HG03095 (cell line): Measurements from ENCODE around the gene STX18.
A peak's percentile ranks its signal among the peaks of the same experiment; 100 is the strongest.
"Not testable (repeated sequence)": the region's sequence is repeated elsewhere in the genome, so short reads cannot be mapped to it uniquely, and the experiment has no call there.

Experiments
- ATAC-seq: cut with Tn5 transposase; IDR thresholded peaks from one replicate; pipeline ENCODE4 v1.9.1; 2021; ENCODE audit warnings: moderate library complexity; ENCODE audit not compliant: unreplicated experiment

The STX18 gene

DNA sequence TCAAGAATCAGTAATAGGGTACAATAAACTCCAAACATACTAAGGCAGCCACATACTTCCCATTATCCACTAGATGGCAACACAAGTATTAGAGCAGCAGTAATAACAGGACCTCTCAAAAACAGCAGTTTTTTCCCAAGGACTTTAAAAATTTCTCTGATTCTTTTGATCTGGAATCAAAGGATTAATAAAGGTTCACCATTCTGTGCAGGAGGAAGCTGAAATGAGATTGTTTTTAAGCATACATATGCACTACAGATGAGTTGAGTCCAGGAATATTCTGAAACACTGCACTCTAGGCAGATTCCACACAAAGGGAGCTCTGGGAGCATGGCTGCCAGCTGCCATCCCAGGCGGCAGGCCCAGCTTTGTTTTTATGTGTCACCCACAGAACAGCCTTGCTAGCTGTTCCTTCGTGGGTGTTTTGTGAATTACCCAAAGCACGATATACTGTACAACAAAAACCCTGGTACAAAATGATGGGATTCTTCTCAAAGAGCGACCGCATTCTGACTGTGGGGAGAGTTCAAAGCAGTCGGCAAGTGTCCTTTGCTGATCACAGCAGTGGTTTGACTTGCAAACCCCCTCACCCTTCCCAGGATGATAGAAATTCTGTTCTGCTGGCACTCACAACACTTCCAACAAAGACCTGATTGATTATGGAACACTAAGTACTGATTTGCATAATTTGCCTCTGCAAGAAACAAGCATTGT is 61.0 kb downstream of the STX18 start:
- no peak for ATAC-seq

DNA sequence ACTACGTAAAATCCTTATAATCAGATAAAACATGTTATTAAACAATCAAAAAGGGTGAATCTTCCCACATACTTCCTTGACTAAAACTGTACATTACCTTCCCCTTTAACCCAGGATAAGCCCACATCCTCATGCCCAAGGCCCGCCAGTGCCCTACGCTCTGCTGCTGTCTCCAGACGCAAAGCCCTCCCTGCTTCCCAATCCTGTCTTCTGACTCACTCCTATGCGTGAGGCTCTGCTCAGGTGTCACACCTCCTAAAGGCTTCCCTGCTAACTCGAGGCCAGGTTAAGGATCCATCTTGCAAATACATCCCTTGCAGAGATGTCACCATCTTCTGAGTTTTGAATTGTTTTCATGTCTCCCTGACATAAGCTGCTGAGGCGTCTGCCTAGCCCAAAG is 61.6 kb downstream of the STX18 start:
- ATAC-seq, result no peak

DNA sequence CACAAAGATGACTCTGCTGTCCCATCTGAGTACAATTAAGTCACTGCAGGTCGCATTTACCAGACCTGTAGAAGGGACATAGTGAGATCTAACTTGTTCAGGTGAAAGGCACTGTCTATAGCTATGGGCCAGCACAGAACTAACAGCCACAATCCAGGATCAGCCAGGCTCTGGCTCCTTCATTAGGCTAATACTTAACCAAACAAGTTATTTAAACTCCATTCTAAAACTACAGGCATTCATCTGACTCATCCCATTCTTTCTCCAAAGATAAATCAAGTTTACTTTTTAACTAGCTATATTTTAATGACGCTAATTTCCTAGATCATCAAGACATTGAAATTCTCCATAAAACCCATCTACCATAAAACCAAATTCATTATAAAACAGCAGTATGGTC is 62.5 kb downstream of the STX18 start:
- no peak for ATAC-seq

DNA sequence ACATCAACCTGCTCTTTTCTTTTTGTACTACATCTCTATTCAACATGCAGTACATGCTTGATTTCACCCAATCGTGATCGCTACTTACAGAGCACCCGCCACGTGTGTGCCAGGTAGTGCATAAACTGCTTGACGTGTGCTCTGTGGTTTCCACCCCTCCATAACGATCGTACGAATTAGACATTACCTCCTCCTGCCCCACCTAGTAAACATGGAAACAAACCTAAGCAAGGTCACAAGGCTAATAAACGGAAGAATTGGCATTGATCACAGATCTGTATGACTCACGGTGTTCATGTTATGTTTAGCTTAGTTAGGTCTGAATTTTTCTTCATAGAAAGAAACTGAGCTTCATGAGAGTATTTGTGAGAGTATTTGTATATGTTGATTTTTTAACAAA is 64.1 kb downstream of the STX18 start:
- no peak for ATAC-seq

DNA sequence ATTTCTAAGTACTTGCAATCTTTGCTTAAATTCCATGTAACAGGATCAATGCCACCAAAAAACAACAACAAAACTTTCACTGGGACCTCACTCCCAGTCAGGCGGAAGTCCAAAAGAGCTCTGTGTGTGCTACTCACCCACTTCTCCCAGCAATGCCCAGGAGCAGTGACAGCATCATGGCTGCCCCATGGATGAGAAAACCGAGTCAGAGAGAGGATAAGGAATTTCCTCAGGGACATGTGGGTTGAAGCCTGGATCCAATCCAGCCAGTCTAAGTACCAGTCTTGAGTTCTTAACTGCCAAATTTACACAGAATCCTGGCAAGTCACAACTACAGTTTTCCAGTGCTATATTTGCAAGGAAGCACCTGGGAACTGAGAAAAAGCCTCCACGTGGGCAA is 64.5 kb downstream of the STX18 start:
- no peak for ATAC-seq

DNA sequence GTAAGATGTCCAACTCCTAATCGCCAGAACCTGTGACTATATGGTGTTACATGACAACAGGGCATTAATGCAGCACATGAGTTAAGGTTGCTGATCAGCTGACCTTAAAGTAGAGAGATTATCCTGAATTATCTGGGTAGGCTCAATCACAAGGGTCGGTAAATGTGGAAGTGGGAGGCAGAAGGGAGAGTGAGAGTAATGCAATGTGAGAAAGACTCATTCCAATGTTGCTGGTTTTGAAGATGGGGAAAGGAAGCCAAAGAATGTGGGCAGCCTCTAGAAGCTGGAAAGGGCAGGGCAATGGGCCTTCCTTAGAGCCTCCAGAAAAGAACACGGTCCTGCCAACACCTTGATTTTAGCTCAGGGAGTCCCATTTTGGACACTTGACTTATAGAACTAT is 67.4 kb downstream of the STX18 start:
- ATAC-seq, result no peak

DNA sequence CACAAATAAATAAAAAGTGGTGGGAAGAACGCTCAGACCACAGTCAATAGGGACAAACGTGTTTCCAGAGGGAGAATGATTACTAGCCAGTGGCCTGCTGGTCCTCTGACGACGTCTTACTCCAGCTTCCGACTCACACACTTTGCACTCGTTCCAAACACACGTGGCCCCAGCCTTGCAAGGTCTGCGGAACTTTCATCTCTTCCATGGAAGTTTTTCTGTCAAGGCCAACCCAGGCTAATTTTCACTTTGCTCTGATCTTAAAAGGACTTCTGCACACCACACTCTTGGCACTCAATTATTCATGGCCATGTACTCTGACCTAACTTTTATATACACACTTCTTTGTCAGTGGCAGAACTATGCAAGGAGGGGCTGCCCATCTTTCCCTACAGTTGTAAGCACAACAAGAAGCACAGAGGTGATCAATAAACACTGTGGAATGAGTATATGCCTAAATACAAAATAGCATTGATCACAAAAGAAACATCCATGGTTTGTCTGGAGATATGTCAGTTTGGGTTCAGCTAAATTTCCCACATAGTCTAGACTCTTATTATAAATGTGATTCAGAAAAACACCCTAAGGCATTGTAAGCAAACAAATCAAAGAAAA is 69.4 kb downstream of the STX18 start:
- no peak for ATAC-seq

DNA sequence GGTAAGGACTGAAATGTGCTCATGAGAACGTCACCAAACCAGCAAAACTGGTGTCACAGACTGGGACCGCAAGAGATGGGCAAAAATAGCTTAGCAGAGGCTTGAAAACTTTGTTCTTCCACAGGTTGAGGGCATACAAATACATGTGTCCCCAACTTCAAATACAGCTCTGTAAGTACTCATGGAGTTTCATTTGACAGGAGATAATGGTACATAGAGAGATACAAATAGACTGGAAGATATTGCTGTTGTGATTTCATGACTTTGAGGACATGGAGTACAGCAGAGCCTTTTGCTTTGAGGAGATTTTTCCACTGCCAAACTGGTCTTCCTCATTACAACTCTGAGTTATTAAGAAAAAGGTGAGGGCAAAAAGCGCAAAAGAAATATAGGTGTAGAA is 70.7 kb downstream of the STX18 start:
- no peak for ATAC-seq

DNA sequence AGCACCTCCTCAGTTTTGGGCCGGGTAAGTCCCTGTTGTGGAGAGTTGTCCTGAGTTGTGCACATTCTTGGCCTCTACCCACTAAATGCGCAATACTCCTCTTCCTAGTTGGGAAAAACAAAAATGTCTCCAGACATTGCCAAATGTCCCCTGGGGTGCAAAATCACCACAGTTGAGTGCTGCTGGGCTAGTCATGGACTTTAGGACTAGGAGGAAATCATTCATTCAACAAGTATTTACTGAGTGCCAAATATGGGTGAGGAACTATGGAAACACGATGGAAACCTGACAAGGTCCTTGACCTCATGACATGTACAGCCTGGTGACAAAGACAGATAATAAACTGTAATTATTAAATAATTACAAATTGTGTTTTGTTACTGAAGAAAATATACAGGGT is 71.6 kb downstream of the STX18 start:
- no peak for ATAC-seq

DNA sequence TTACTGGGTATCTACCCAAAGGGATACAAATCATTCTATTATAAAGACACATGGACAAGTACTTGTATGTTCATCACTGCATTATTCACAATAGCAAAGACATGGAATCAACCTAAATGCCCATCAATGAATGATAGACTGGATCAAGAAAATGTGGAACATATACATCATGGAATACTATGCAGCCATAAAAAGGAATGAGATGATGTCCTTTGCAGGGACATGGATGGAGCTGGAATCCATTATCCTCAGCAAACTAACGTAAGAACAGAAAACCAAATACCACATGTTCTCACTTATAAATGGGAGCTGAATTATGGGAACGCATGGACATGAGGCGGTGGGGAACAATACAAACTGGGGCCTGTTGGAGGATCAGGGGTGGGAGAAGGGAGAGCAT is 76.6 kb downstream of the STX18 start:
- not testable (repeated sequence) for ATAC-seq

DNA sequence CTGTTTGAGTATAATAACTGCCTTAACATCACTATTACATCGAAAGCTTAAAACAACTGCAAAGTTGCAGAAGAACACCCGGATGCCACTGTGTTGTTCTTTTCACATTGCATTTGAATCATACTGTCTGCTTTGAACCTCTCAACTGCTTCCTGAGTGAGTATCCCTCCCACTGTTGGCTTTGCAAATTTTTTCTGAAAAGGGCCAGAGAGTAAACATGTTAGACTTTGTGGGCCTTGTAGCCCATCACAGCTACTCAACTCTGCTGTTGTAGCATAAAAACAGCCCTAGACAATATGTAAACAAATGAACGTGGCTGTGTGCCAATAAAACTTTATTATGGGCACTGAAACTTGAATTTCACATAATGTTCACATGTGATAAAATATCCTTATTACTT is 78.9 kb downstream of the STX18 start:
- ATAC-seq, result no peak

DNA sequence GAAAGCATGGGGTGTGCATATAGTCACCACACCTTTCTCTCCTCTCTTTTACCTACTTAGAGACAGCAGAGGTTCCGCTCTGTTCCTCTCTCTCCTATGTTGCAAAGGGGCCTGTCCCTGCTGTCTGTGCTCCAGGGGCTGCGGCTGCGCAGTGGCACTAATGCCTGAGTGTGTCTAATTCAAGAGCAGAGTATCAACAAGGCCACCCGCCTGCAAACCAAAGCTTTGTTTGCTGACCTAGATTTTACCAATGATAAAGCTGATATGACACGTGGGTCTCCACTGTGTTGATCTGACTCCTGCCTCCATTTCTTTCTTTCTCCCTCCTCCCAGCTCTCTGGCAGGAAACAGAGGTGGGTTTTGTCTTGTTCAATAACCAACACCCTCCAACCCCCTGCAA is 80.0 kb downstream of the STX18 start:
- no peak for ATAC-seq

DNA sequence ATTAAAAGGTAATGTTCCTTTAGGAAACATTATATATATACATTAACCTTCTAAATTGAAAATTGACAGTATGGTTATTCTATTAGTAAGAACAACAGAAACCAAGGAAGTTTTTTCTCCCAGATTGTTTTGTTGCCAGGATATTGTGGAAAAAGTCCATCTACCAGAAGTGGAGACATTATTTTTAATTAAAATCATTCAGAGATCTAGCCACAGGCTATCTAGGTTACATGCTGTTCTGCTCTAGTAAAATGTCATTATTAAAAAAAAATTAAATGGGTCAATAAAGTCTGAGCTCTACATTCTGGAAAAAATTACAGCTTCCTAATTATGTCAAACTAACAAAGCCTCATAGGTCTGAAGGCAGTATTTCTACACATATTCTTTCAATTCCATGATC is 80.7 kb downstream of the STX18 start:
- ATAC-seq, result no peak

DNA sequence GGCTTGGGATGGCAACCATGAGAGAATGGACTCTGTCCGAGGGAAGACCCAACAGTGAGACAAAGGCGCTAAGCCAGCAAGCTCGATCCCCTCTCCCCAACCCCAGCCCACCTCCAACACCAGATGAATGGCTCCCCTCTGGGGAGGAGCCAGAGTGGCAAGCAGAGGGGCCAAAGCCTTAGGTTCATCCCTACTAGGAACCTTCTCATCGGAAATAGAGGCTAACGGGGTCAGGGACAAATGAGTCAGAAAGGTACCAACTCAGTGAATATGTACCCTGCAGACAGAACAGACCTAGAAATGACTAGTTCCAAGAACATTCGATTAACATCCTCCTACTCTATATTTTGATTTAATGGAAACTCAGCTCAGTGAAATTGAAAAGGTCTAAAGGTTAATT is 81.1 kb downstream of the STX18 start:
- ATAC-seq, result no peak

DNA sequence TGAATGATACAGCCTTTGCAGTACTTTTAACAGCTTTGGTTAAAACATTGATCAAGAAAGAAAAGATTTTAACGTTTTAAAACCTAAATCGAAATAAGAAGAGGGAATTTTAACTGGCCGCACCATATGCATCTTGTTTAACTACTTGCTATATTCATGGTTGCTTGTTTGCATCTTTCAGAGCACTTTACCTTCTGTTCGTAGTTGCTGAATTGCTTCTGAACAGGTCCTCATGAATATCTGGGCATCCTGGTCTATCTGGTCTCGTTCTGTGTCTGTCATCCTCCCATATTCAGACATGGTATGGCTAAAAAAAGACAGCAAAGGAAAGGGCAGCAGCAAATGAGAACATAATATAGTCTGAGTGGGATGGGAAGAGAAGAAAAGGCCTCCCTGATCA is 82.7 kb downstream of the STX18 start:
- ATAC-seq, result no peak

DNA sequence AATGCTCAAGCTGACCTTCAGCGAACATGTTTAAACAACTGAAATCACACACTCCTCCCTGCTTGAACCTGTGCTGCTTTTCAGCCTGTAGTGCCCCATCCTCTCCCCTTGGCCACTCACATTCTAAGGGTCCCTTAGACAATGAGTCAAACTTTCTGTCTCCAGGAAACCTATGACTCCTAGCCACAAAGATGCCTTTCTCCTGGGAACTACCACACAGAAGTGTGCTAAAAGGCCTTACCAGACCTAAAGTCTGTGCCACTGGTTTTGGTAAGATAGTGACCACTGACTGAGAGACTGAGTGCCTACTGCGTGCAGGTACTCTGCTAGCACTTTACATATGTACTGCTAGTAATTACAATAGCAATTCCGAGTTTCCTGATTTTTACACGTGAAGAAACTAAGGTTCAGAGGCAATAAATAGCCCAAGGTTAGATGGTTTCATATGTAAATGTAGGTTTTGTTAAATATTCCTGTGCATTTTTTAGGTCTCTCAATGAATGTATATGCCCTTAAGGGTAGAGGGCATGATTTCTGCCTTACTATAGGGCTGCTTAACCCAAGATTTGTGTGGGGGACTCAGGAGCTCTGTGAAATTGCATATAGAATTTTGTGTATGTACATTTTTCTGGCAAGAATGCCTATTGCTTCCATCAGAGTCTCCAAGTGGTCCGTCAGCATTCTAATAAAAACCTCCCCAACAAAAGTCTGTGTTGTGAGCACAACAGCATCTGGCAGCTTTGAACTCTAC is 83.9 kb downstream of the STX18 start:
- ATAC-seq, result no peak

DNA sequence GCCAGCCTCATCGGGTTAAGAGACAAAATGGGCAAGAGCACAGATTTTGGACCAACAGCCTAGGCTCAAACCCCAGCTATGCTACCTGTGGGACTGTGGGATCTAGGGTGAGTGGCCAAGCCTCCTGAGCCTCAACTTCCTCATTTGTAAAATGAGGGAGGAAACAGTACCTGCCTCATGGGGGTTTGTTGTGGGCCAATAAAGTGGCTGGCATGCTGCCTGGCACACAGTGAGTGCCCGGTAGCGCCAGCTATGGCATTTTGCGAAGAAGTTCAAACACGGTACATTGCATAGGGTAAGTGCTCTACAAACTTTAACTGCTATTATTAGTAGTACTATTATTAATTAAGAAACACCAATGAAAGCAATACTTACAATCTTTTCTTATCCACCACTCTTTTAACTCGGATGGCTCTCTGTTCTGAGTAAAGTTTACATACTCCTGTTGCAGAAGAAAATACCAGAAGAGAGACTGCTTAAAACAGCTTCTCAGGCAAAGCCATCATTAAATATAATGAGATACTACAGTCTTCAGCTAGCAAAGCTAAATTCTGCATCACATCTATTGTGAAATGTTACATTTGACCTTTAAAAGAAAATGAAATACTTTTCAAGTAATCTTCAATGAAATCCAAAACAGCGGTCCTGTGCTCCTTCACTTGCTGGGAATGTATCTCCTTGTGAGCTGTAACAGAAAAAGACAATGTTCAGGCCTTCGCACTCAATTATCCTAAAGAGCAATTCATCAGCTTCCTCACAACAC is 84.9 kb downstream of the STX18 start:
- no peak for ATAC-seq

DNA sequence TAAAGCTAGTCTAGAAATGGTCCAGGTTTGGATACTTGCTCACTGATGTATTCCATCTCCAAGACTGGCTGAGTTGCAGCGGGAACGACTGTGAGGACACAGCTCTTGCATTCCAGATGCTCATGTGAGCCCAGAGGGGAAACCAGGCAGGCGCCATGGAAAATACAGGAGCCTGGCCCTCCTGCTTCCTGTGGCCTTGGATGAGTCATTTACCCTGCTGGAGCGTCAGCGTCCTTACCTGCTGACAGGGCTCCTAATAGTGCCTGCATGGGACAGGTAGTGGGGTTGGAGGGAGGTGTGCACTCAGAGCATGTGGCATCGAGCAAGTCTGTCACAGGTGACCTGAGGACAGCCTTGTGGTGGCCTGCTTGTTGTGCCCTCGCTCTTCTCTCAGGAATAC is 85.5 kb downstream of the STX18 start:
- ATAC-seq, result no peak

DNA sequence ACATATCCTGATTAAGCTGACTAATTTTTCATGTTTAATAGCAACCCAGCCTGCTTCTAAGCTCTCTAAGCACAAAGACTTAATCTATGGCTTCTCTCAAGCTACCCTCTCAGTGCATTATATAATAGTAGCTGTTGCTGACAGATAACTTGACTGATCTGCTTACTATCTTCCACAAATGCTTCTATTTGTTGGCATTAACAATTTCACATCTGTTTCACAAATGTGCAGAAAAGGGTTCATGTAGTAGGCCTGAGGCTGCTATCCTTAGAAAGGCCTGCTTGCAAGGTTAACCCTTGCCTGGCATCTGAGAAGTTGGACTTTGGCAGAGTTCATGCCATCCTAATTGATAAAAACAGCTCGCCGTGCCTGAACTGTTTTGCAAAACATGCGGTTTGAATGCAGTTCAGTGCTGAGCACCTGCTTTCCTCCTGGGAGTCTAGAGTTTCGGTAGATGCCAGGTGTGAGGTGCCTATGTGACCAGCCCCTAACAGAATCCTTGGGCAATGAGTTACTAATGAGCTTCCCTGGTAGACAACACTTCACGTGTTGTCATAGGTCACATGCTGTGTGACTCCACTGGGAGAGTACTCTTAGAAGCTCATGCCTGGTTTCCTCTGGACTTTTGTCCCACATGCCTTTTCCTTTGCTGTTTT is 86.5 kb downstream of the STX18 start:
- ATAC-seq, result peak; percentile 79

DNA sequence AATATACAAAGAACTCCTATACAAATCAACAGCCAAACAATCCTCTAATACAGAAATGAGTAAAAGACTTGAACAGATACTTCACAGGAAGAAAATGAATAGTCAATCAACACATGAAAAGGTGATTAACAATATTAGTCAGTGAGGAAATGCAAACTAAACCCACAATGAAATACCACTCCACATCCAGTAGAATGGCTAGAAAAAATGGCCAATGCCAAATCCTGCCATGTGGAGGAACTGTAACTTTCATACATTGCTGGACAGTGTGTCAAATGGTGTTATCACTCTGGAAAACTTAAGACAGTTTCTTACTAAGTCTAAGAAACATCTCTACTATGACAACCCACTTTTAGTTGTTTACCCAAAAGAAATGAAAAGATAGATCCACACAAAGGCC is 95.4 kb downstream of the STX18 start:
- ATAC-seq, result no peak

DNA sequence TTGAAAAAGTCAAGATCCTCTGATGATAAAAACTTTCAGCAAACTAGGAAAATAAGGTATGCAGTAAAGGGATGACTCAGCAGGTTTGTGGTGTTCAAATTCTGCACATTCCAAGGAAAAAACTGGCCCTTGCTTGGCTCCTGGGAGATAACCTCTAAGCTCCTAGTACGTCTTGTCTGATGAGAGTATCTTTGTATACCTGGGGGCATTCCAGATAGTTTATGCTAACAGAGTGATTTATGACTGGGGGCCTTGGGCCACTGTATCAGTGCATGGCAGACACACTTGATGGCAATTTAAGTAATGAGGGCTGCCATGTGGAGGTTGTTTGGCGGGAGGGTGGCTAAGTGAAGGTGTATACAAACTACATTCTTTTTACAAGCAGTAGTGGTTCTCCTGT is 98.0 kb downstream of the STX18 start:
- ATAC-seq, result no peak
